PC-3 (cell line): Measurements from ENCODE around the gene IRX2.

ENCODE experiments used
- EZH2 ChIP-seq: fragments of 300-600 bp; sonication (generic); IDR thresholded peaks from one replicate; pipeline ENCODE4 v1.6.1; 2017; ENCODE audit warnings: antibody characterized with exemption, mild to moderate bottlenecking, low read length; ENCODE audit not compliant: unreplicated experiment
- EZH2phosphoT487 ChIP-seq: fragments of 300-600 bp; sonication (generic); IDR thresholded peaks from 2 replicates; pipeline ENCODE4 v1.6.1; 2018; ENCODE audit warnings: mild to moderate bottlenecking, antibody characterized with exemption, low read length, borderline replicate concordance
- TF ChIP-seq, protein P1 (sequence below): fragments of 300-600 bp; sonication (generic); conservative IDR thresholded peaks from 2 replicates; pipeline ENCODE4 v1.5.1; 2017; ENCODE audit warnings: antibody characterized with exemption, low read depth, mild to moderate bottlenecking, low read length

DNA sequence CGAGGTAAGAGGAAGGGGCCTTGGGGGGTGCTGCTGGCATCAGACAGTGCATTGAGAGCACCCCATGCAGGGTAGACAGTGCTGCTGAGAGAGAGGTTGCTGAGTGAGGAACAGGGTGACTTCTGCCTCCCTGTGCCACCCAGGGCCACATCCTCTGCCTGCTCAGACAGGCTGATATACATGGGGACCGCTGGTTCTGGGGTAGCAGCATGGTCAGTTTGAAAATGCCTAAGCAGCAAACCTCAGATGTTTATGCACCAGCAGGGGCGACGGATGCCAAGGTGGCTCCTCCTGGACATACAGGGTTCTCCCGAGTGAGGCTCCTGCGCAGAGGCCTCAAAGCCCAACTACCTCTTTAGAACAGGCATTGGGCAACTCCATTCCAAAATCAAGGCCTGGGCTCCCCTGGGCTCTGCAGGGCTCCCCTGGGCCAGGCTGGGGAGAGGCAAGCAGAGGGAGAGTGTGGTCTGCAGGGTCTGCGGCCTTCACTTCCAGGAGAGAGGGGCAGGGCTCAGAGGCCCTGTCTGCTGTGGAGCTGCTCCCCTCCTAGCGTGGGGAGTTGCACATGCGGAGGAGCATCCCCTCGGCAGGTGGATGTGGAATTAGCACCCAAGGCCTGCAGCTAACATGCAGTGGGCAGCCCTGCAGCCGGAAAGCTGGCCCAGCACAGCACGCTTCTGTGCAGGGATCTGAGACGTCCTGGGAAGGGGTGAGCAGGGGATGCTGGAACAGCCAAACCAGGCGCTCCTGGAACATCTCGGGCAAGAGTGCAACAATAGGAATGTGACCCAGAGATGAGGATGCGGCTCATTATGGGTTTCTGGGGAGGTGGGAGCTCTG lies 46.5 kb downstream of the IRX2 start:
- TF ChIP-seq, protein P1, sequence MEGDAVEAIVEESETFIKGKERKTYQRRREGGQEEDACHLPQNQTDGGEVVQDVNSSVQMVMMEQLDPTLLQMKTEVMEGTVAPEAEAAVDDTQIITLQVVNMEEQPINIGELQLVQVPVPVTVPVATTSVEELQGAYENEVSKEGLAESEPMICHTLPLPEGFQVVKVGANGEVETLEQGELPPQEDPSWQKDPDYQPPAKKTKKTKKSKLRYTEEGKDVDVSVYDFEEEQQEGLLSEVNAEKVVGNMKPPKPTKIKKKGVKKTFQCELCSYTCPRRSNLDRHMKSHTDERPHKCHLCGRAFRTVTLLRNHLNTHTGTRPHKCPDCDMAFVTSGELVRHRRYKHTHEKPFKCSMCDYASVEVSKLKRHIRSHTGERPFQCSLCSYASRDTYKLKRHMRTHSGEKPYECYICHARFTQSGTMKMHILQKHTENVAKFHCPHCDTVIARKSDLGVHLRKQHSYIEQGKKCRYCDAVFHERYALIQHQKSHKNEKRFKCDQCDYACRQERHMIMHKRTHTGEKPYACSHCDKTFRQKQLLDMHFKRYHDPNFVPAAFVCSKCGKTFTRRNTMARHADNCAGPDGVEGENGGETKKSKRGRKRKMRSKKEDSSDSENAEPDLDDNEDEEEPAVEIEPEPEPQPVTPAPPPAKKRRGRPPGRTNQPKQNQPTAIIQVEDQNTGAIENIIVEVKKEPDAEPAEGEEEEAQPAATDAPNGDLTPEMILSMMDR, result no peak
- TF ChIP-seq EZH2phosphoT487, result no peak
- no peak for TF ChIP-seq EZH2
